ENCODE measurements around the gene TRPV3. TPM values are rescaled to one million over a fixed set of nuclear protein-coding genes. Genes with fewer than 3 reads are reported as not detected.

TRPV3 gene
- total and polyA plus RNA-seq, 7 experiments from 2014 or later: 0.15 to 0.64 (median 0.48) TPM; not detected in 4

DNA sequence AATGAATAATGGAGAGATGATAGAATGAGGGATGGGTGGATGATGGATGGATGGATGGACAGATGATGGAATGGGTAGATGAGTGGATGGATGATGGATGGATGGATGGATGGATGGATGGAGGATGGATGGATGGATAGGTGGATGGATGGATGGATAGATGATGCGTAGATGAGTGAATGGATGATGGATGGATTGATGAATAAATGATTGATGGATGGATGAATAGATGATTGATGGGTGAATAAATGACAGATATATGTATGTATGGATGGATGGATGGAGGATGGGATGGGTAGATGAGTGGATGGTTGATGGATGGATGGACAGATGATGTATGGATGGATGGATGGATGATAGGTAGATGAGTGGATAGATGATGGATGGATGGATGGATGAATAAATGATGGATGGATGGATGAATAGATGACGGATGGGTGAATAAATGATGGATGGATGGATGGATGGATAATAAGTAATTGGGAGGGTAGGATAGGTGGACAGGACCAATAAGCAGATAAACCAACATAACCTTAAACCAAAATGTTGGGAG, 7.9 kb downstream of the TRPV3 start:
- Histone ChIP-seq H3K27me3 (ENCODE audit: control insufficient read depth in 2 of 2, insufficient read depth in 2 of 2, low read length in 2 of 2) (no peaks in the 10 kb centered on the region), H3K4me1 (ENCODE audit: control insufficient read depth in 2 of 2, insufficient read depth in 2 of 2, low read length in 2 of 2) (no peaks in the 10 kb centered on the region), H3K36me3 (ENCODE audit: control insufficient read depth in 2 of 3, insufficient read depth in 3 of 3, low read length in 3 of 3) (no peaks in the 10 kb centered on the region), H3K4me3 (ENCODE audit: low read length) (no peak overlapping the region), H3K27ac (ENCODE audit: low read depth, low read length) (no peak overlapping the region), H3K9me3 (ENCODE audit: control insufficient read depth in 2 of 3, low read length in 3 of 3) (no peaks in the 10 kb centered on the region)
- H3K9me3 Mint-ChIP-seq: peaks cover 0 to 6% (median 0%) of the 10 kb centered on the region in 11 donors
- ChIA-PET POLR2A (no interaction called here), CTCF (no interaction called here)
- no peaks in the 10 kb centered on the region for H3K36me3 Mint-ChIP-seq
- DNase-seq (no peak), ATAC-seq (no peak)
- no peak overlapping the region for H3K4me3 Mint-ChIP-seq
- H3K27ac Mint-ChIP-seq: no peak overlapping the region
- intact Hi-C loops (cut with micrococcal nuclease): no loop called here
- H3K4me1 Mint-ChIP-seq: no peaks in the 10 kb centered on the region
- peaks cover 0 to 16% (median 7%) of the 10 kb centered on the region in 5 donors for H3K27me3 Mint-ChIP-seq

DNA sequence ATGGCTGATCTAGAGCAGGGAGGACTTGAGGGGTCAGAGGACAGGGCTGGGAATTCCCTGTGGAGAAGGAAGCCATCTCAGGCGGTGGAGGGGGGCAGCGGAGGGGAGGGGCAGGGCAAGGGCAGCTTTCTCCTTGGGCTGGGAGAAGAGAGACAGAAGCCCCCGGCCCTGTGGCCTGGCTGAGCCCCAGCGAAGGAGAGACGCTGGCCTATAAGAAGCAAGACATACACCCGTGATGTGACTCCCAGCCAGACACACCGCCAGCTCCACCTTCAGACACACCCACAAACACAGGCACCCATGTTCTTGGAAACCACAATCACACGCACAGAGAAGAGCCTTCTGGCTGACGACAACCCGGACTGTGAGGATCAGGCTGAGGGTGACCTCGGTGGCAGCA, 10.0 kb downstream of the TRPV3 start:
- DNase-seq (no peak), ATAC-seq (no peak)
- no peaks in the 10 kb centered on the region for H3K4me1 ChIP-seq (ENCODE audit: control insufficient read depth in 2 of 2, insufficient read depth in 2 of 2, low read length in 2 of 2)
- H3K27ac Mint-ChIP-seq: no peak overlapping the region
- no peaks in the 10 kb centered on the region for H3K36me3 Mint-ChIP-seq
- peaks cover 0 to 6% (median 0%) of the 10 kb centered on the region in 11 donors for H3K9me3 Mint-ChIP-seq
- CTCF ChIA-PET: no interaction called here
- no peaks in the 10 kb centered on the region for H3K4me1 Mint-ChIP-seq
- no peaks in the 10 kb centered on the region for H3K36me3 ChIP-seq (ENCODE audit: control insufficient read depth in 2 of 3, insufficient read depth in 3 of 3, low read length in 3 of 3)
- no peak overlapping the region for H3K27ac ChIP-seq (ENCODE audit: low read depth, low read length)
- H3K27me3 ChIP-seq (ENCODE audit: control insufficient read depth in 2 of 2, insufficient read depth in 2 of 2, low read length in 2 of 2): no peaks in the 10 kb centered on the region
- H3K4me3 ChIP-seq (ENCODE audit: low read length): no peak overlapping the region
- H3K4me3 Mint-ChIP-seq: no peak overlapping the region
- no peaks in the 10 kb centered on the region for H3K9me3 ChIP-seq (ENCODE audit: control insufficient read depth in 2 of 3, low read length in 3 of 3)
- peaks cover 0 to 5% (median 4%) of the 10 kb centered on the region in 5 donors for H3K27me3 Mint-ChIP-seq
- intact Hi-C loops (cut with micrococcal nuclease): no loop called here
- POLR2A ChIA-PET: no interaction called here

DNA sequence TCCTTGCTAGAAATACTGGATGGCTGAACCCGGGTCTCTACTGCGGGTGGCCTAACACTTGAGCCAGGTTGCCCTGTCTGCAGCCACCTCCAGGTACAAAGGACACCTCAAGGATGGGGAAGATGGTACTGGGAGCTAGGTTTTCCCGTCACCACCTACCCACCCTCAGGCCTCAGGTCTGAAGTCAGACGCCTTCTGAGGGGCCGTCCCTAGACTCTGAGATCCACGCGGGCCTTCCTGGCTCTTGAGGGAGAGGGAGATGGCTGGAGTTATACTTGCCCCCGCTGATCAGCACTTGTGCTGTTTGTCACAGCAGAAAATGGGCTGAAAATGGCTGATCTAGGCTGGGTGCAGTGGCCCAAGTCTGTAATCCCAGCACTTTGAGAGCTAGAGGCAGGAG, 10.6 kb downstream of the TRPV3 start:
- H3K27ac Mint-ChIP-seq: no peak overlapping the region
- DNase-seq: no peak
- Histone ChIP-seq H3K27me3 (ENCODE audit: control insufficient read depth in 2 of 2, insufficient read depth in 2 of 2, low read length in 2 of 2) (no peaks in the 10 kb centered on the region), H3K4me3 (ENCODE audit: low read length) (no peak overlapping the region), H3K36me3 (ENCODE audit: control insufficient read depth in 2 of 3, insufficient read depth in 3 of 3, low read length in 3 of 3) (no peaks in the 10 kb centered on the region), H3K27ac (ENCODE audit: low read depth, low read length) (no peak overlapping the region), H3K9me3 (ENCODE audit: control insufficient read depth in 2 of 3, low read length in 3 of 3) (no peaks in the 10 kb centered on the region), H3K4me1 (ENCODE audit: control insufficient read depth in 2 of 2, insufficient read depth in 2 of 2, low read length in 2 of 2) (no peaks in the 10 kb centered on the region)
- H3K4me1 Mint-ChIP-seq: no peaks in the 10 kb centered on the region
- peaks cover 0 to 6% (median 0%) of the 10 kb centered on the region in 11 donors for H3K9me3 Mint-ChIP-seq
- no peak overlapping the region for H3K4me3 Mint-ChIP-seq
- CTCF ChIA-PET: no interaction called here
- no peak for ATAC-seq
- peaks cover 0 to 5% (median 4%) of the 10 kb centered on the region in 5 donors for H3K27me3 Mint-ChIP-seq
- POLR2A ChIA-PET: no interaction called here
- intact Hi-C loops (cut with micrococcal nuclease): no loop called here
- no peaks in the 10 kb centered on the region for H3K36me3 Mint-ChIP-seq

DNA sequence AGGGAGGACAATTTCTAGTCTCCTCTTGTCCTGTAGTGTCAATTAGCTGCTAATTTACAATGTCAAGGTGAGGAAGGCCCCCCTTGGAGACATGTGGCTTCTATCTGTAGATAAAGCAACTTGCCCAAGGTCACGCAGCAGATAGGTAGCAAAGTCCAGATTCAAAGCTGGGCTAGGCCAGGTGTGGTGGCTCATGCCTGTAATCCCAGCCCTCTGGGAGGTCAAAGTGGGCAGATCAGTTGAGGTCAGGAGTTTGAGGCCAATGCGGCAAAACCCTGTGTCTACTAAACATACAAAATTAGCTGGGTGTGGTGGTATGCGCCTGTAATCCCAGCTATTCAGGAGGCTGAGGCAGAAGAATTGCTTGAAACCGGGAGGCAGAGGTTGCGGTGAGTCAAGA, 11.1 kb downstream of the TRPV3 start:
- no peaks in the 10 kb centered on the region for H3K9me3 ChIP-seq (ENCODE audit: control insufficient read depth in 2 of 3, low read length in 3 of 3)
- H3K9me3 Mint-ChIP-seq: peaks cover 0 to 6% (median 0%) of the 10 kb centered on the region in 11 donors
- no peaks in the 10 kb centered on the region for H3K4me1 ChIP-seq (ENCODE audit: control insufficient read depth in 2 of 2, insufficient read depth in 2 of 2, low read length in 2 of 2)
- intact Hi-C loops (cut with micrococcal nuclease): no loop called here
- H3K27ac ChIP-seq (ENCODE audit: low read depth, low read length): no peak overlapping the region
- no peaks in the 10 kb centered on the region for H3K36me3 ChIP-seq (ENCODE audit: control insufficient read depth in 2 of 3, insufficient read depth in 3 of 3, low read length in 3 of 3)
- H3K36me3 Mint-ChIP-seq: no peaks in the 10 kb centered on the region
- DNase-seq (no peak), ATAC-seq (no peak)
- H3K27me3 Mint-ChIP-seq: peaks cover 0 to 5% (median 5%) of the 10 kb centered on the region in 5 donors
- H3K27ac Mint-ChIP-seq: no peak overlapping the region
- no peak overlapping the region for H3K4me3 ChIP-seq (ENCODE audit: low read length)
- no peak overlapping the region for H3K4me3 Mint-ChIP-seq
- CTCF ChIA-PET: no interaction called here
- no peaks in the 10 kb centered on the region for H3K27me3 ChIP-seq (ENCODE audit: control insufficient read depth in 2 of 2, insufficient read depth in 2 of 2, low read length in 2 of 2)
- H3K4me1 Mint-ChIP-seq: no peaks in the 10 kb centered on the region
- POLR2A ChIA-PET: no interaction called here

DNA sequence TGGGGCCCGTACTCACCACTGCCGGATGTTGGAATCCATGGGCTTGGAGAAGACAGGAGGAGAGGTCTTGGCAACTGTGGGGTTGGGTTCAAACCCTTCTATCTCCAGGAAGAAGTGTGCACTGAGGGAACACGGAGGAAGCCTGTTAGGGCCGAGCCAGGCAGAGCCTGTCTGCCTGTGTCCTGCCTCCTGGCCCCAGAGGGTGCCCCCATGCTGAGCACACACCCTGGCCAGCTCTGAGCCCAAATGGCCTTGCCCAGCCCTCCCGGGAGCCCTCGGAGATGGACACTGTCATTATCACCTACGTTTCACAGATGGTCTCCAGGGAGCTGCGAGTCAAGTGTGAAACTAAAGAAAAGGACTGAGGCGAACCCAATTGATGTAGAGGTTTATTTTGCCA, 12.5 kb downstream of the TRPV3 start:
- intact Hi-C loops (cut with micrococcal nuclease): no loop called here
- Histone ChIP-seq H3K27me3 (ENCODE audit: control insufficient read depth in 2 of 2, insufficient read depth in 2 of 2, low read length in 2 of 2) (no peaks in the 10 kb centered on the region), H3K9me3 (ENCODE audit: control insufficient read depth in 2 of 3, low read length in 3 of 3) (no peaks in the 10 kb centered on the region), H3K27ac (ENCODE audit: low read depth, low read length) (no peak overlapping the region), H3K4me3 (ENCODE audit: low read length) (no peak overlapping the region), H3K4me1 (ENCODE audit: control insufficient read depth in 2 of 2, insufficient read depth in 2 of 2, low read length in 2 of 2) (no peaks in the 10 kb centered on the region), H3K36me3 (ENCODE audit: control insufficient read depth in 2 of 3, insufficient read depth in 3 of 3, low read length in 3 of 3) (no peaks in the 10 kb centered on the region)
- POLR2A ChIA-PET: no interaction called here
- Mint-ChIP-seq H3K36me3 (no peaks in the 10 kb centered on the region), H3K9me3 (peaks cover 0 to 6% (median 0%) of the 10 kb centered on the region in 11 donors), H3K4me3 (no peak overlapping the region), H3K27me3 (peaks cover 0 to 10% (median 5%) of the 10 kb centered on the region in 5 donors), H3K27ac (no peak overlapping the region), H3K4me1 (no peaks in the 10 kb centered on the region)
- ATAC-seq (no peak), DNase-seq (no peak)
- CTCF ChIA-PET: no interaction called here

DNA sequence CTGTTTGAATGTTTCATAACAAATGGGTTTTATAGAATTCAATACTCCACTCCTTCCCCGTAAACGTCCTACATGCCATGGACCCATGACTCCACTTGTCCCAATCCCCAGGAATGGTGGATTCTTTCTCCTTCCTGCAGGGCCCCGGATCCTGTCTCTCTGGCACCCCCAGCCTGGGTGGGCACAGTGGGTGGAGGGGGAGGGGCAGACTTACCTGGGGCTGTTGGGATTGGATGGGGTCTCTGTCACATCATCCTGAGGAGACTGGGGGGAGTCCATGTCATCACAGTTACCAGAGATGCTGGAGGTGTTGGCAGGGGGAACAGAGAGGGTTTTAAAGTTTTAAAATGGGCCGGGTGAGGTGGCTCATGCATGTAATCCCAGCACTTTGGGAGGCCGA, 13.2 kb downstream of the TRPV3 start:
- peak overlapping the region in 1 of 9 donors; percentile 25 for H3K27ac Mint-ChIP-seq
- POLR2A ChIA-PET: no interaction called here
- H3K9me3 ChIP-seq (ENCODE audit: control insufficient read depth in 2 of 3, low read length in 3 of 3): no peaks in the 10 kb centered on the region
- H3K27me3 ChIP-seq (ENCODE audit: control insufficient read depth in 2 of 2, insufficient read depth in 2 of 2, low read length in 2 of 2): no peaks in the 10 kb centered on the region
- no peaks in the 10 kb centered on the region for H3K36me3 ChIP-seq (ENCODE audit: control insufficient read depth in 2 of 3, insufficient read depth in 3 of 3, low read length in 3 of 3)
- peaks cover 0 to 11% (median 0%) of the 10 kb centered on the region in 5 donors for H3K27me3 Mint-ChIP-seq
- H3K9me3 Mint-ChIP-seq: peaks cover 0 to 1% (median 0%) of the 10 kb centered on the region in 11 donors
- intact Hi-C loops (cut with micrococcal nuclease): no loop called here
- DNase-seq: no peak
- CTCF ChIA-PET: no interaction called here
- H3K4me1 ChIP-seq (ENCODE audit: control insufficient read depth in 2 of 2, insufficient read depth in 2 of 2, low read length in 2 of 2): no peaks in the 10 kb centered on the region
- ATAC-seq: no peak
- H3K36me3 Mint-ChIP-seq: no peaks in the 10 kb centered on the region
- H3K4me1 Mint-ChIP-seq: no peaks in the 10 kb centered on the region
- no peak overlapping the region for H3K4me3 Mint-ChIP-seq
- H3K4me3 ChIP-seq (ENCODE audit: low read length): no peak overlapping the region
- no peak overlapping the region for H3K27ac ChIP-seq (ENCODE audit: low read depth, low read length)

DNA sequence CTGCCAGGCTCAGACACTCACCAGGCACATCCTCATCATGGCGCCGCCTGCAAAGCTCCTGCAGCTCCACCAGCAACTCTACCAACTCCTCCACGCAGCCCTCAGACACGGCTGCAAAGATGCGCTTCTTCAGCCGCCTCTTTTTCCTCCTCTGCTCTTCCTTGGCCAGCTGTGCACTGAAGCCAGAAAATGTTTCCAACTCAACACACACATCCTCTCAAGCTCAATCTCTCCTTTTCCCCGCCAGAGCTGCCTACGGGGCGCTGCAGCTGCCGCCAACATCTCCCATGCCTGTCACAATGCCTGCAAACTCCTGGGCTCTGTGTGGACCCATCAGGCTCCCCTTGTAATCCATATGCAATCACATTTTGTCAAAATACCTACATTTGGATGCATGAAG, 14.2 kb downstream of the TRPV3 start:
- Mint-ChIP-seq H3K9me3 (no peaks in the 10 kb centered on the region), H3K4me3 (no peak overlapping the region), H3K27me3 (peaks cover 0 to 11% (median 0%) of the 10 kb centered on the region in 5 donors), H3K36me3 (no peaks in the 10 kb centered on the region), H3K27ac (peak overlapping the region in 1 of 9 donors; percentile 28), H3K4me1 (no peaks in the 10 kb centered on the region)
- Histone ChIP-seq H3K9me3 (ENCODE audit: control insufficient read depth in 2 of 3, low read length in 3 of 3) (no peaks in the 10 kb centered on the region), H3K27me3 (ENCODE audit: control insufficient read depth in 2 of 2, insufficient read depth in 2 of 2, low read length in 2 of 2) (no peaks in the 10 kb centered on the region), H3K4me3 (ENCODE audit: low read length) (no peak overlapping the region), H3K4me1 (ENCODE audit: control insufficient read depth in 2 of 2, insufficient read depth in 2 of 2, low read length in 2 of 2) (no peaks in the 10 kb centered on the region), H3K27ac (ENCODE audit: low read depth, low read length) (no peak overlapping the region), H3K36me3 (ENCODE audit: control insufficient read depth in 2 of 3, insufficient read depth in 3 of 3, low read length in 3 of 3) (no peaks in the 10 kb centered on the region)
- DNase-seq: no peak
- intact Hi-C loops (cut with micrococcal nuclease): no loop called here
- POLR2A ChIA-PET: no interaction called here
- CTCF ChIA-PET: no interaction called here
- ATAC-seq: no peak
